GM19351 (cell line): ENCODE measurements around the gene ABCA6.

ENCODE experiments used
- ATAC-seq: cut with Tn5 transposase; IDR thresholded peaks from one replicate; pipeline ENCODE4 v1.9.1; 2021; ENCODE audit warnings: mild to moderate bottlenecking, moderate library complexity; ENCODE audit not compliant: unreplicated experiment

The ABCA6 gene

GRCh38 chr17:69056179-69056823 is 85.4 kb downstream of the ABCA6 start:
- no peak for ATAC-seq

GRCh38 chr17:69055334-69055733 is 86.4 kb downstream of the ABCA6 start:
- no peak for ATAC-seq

GRCh38 chr17:69050999-69051775 is 90.5 kb downstream of the ABCA6 start:
- no peak for ATAC-seq

- no peak for ATAC-seq
These were observed 93.1 kb downstream of the ABCA6 start for GRCh38 chr17:69048634-69049033.

- no peak for ATAC-seq
These were observed 94.1 kb downstream of the ABCA6 start for GRCh38 chr17:69047368-69048263.

GRCh38 chr17:69046121-69046807 is 95.4 kb downstream of the ABCA6 start:
- no peak for ATAC-seq

- ATAC-seq = no peak
These were observed 96.0 kb downstream of the ABCA6 start for GRCh38 chr17:69045646-69046045.

- ATAC-seq = no peak
These were observed 97.3 kb downstream of the ABCA6 start for GRCh38 chr17:69044371-69044770.

GRCh38 chr17:69043098-69043734 is 98.5 kb downstream of the ABCA6 start:
- ATAC-seq = no peak

GRCh38 chr17:69042308-69042707 is 99.4 kb downstream of the ABCA6 start:
- no peak for ATAC-seq

- no peak for ATAC-seq
These were observed 109.9 kb downstream of the ABCA6 start for GRCh38 chr17:69031839-69032238.

GRCh38 chr17:69030169-69030568 is 111.5 kb downstream of the ABCA6 start:
- no peak for ATAC-seq
